Epithelial cell of prostate (primary cell): ENCODE data around the gene ZBTB37.
"Not testable (repeated sequence)": the region's sequence is repeated elsewhere in the genome, so short reads cannot be mapped to it uniquely, and the experiment has no call there.

ENCODE experiments used
- DNase-seq: peaks from one replicate; pipeline ENCODE4 v3.0.0-alpha.2; 2011; ENCODE audit warnings: low read depth, low spot score
- H3K27ac ChIP-seq: fragments of 450-650 bp; 2 replicates; pipeline ENCODE4 v1.5.1; 2017; ENCODE audit warnings: mild to moderate bottlenecking

Gene ZBTB37

GRCh38 chr1:173868266-173869020, at the start of gene ZBTB37:
Gene ZBTB37, plus strand, starts transcription at chr1:173868380. Its CDS starts 1,846 bp downstream, at chr1:173870226.
- DNase-seq, result peak; percentile 41
- H3K27ac ChIP-seq, result peak within 1 kb of the TSS; percentile 95

GRCh38 chr1:173818459-173818858, 49.7 kb upstream of the ZBTB37 start:
- H3K27ac ChIP-seq, result no peak overlapping the region
- DNase-seq, result no peak

- no peak for DNase-seq
- no peak overlapping the region for H3K27ac ChIP-seq
Measured at GRCh38 chr1:173821680-173822079, 46.5 kb upstream of the ZBTB37 start.

GRCh38 chr1:173823781-173824314, 44.3 kb upstream of the ZBTB37 start:
- peak overlapping the region; percentile 91 for H3K27ac ChIP-seq
- no peak for DNase-seq

- peak within 1 kb of the TSS; percentile 91 for H3K27ac ChIP-seq
- DNase-seq, result peak; percentile 91
Measured at GRCh38 chr1:173824315-173825081, 43.7 kb upstream of the ZBTB37 start, which contains the start of the genes CENPL and DARS2. Gene CENPL, minus strand, starts transcription at chr1:173824883. Its CDS starts 13,584 bp downstream, at chr1:173811299. Gene DARS2, plus strand, starts transcription at chr1:173824673. Its CDS starts 557 bp downstream, at chr1:173825230.

- H3K27ac ChIP-seq, result no peak overlapping the region
- no peak for DNase-seq
Measured at GRCh38 chr1:173827611-173828010, 40.6 kb upstream of the ZBTB37 start.

GRCh38 chr1:173832748-173833147, 35.4 kb upstream of the ZBTB37 start:
- no peak overlapping the region for H3K27ac ChIP-seq
- no peak for DNase-seq

- DNase-seq, result no peak
- H3K27ac ChIP-seq, result peak overlapping the region; percentile 63
Measured at GRCh38 chr1:173852105-173852504, 16.1 kb upstream of the ZBTB37 start.

- DNase-seq, result no peak
- peak overlapping the region; percentile 63 for H3K27ac ChIP-seq
Measured at GRCh38 chr1:173853074-173853473, 15.1 kb upstream of the ZBTB37 start.

- DNase-seq, result no peak
- H3K27ac ChIP-seq, result no peak overlapping the region
Measured at GRCh38 chr1:173856014-173856413, 12.2 kb upstream of the ZBTB37 start.

- no peak for DNase-seq
- no peak overlapping the region for H3K27ac ChIP-seq
Measured at GRCh38 chr1:173856903-173857302, 11.3 kb upstream of the ZBTB37 start.

- no peak overlapping the region for H3K27ac ChIP-seq
- DNase-seq, result no peak
Measured at GRCh38 chr1:173857363-173857917, 10.7 kb upstream of the ZBTB37 start.

GRCh38 chr1:173859547-173859946, 8.6 kb upstream of the ZBTB37 start:
- not testable (repeated sequence) for H3K27ac ChIP-seq, DNase-seq

- no peak for DNase-seq
Measured at GRCh38 chr1:173860065-173860464, 8.1 kb upstream of the ZBTB37 start.

GRCh38 chr1:173861731-173862145, 6.4 kb upstream of the ZBTB37 start:
- no peak for DNase-seq
- H3K27ac ChIP-seq, result peak overlapping the region; percentile 95

More at GRCh38 chr1:173860065-173860464, 8.1 kb upstream of the ZBTB37 start:
- peak overlapping the region; percentile 95 for H3K27ac ChIP-seq

GRCh38 chr1:173862146-173862768, 5.9 kb upstream of the ZBTB37 start:
- H3K27ac ChIP-seq, result peak overlapping the region; percentile 95
- not testable (repeated sequence) for DNase-seq

- H3K27ac ChIP-seq, result peak overlapping the region; percentile 95
Measured at GRCh38 chr1:173862769-173863223, 5.4 kb upstream of the ZBTB37 start.

GRCh38 chr1:173863224-173864161, 4.7 kb upstream of the ZBTB37 start:
- peak overlapping the region; percentile 95 for H3K27ac ChIP-seq
- no peak for DNase-seq

More at GRCh38 chr1:173862769-173863223, 5.4 kb upstream of the ZBTB37 start:
- DNase-seq, result no peak
